ENCODE results near the gene NXPE1. TPM values are rescaled to one million over a fixed set of nuclear protein-coding genes. Genes with fewer than 3 reads are reported as not detected.

Gene NXPE1
- not detected in 5 replicates for total RNA-seq (2022; extraction: Qiagen RNA extraction; ENCODE audit: low read depth)

DNA sequence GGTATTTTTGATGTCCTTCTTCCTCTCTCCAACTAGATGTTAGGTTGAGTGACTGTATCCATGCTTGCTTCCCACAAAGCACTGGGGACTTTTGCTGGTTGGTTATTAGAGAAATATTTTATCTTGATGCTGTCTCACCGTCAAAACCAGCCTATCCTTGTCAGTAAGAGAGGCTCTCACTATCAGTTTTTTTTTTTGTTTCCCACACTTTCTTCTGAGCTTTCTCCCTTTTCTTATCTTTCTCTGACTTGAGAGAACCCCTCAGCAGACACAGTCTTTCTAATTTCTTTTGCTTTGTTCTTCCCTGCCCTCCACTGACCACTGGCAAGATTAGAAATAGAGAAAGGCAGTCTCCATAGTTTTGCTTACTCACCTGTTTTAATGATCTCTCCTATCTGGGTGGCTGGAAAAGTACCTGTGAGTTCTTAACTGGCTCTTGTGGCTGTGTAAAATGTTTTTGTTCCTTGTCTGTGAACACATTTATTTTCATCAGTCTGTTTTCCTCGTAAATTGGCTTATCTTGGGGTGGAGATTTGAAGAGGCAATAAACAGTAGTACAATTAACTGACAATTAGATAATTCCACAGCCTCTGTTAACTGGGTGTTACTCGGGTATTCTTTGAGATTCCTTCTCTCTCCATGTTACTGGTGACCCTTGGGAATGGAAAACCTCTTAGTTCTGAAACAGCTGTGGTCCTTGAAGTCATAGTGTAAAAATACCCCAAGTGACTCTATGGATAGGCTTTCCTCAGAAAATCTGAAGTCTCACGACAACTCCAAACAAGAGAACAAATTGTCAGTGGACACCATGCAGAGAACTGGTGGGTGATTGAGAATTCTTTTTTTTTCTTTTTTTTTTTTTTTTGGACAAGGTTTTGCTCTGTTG is at the start of gene NXPE1:
Gene NXPE1, minus strand, starts transcription at position 457 of the 886 bp plus-strand sequence. CDS start 8,680 bp downstream, outside the sequence.

DNA sequence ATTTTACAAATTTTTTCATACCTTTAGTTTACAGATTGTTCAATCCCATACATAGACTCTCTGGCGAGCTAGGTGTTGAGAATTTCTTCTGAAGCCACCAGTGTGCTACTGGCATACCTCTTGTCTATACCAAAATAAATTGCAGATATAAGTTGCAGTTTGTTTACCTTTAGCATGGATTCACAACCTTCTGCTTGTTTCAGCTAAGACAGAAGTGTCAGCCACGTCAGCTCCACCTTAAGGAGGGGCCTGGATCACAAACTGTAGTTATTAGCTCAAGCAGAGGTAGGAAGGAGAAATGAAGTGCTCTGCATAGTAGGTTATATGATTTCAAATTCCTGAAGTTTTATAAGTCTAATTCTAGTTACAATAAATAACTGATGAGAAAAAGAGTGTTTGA is 35.9 kb upstream of the NXPE1 start, which contains the start of gene NXPE4:
Gene NXPE4, minus strand, starts transcription at position 216 of the 400 bp plus-strand sequence. CDS start 1,027 bp downstream, outside the sequence.

Other genes with a start within 250 kb of the NXPE1 start
- 2.0 to 5.4 TPM (median 3.7 TPM) in 5 replicates for gene C11orf71, start 159.4 kb downstream of the NXPE1 start, total RNA-seq (2022; extraction: Qiagen RNA extraction; ENCODE audit: low read depth)
- 19.0 to 30.0 TPM (median 26.7 TPM) in 5 replicates for gene RBM7, start 159.2 kb downstream of the NXPE1 start, total RNA-seq (2022; extraction: Qiagen RNA extraction; ENCODE audit: low read depth)
- 100 to 112 TPM (median 109 TPM) in 5 replicates for gene REXO2, start 120.4 kb downstream of the NXPE1 start, total RNA-seq (2022; extraction: Qiagen RNA extraction; ENCODE audit: low read depth)
- not detected in 5 replicates for gene NXPE4, start 35.9 kb upstream of the NXPE1 start, total RNA-seq (2022; extraction: Qiagen RNA extraction; ENCODE audit: low read depth)
- not detected in 5 replicates for gene NXPE2, start 118.6 kb upstream of the NXPE1 start, total RNA-seq (2022; extraction: Qiagen RNA extraction; ENCODE audit: low read depth)

Measured in A549 treated with GW870086 at 1 μM for 4 hours (cell line).